Subcutaneous preadipocyte (primary cell): ENCODE data around the gene SPAG16. TPM values are rescaled to one million over a fixed set of nuclear protein-coding genes. Genes with fewer than 3 reads are reported as not detected.

Source experiments
- small RNA-seq: library from RNA; depleted of rRNA; stranded (forward); fragments of <200 nt; gene quantifications from one replicate; pipeline ENCODE3, GENCODE V24; 2012
- total RNA-seq: library from RNA; depleted of rRNA; stranded (reverse); fragments of >200 nt; gene quantifications from 2 replicates; pipeline ENCODE4 v1.2.3, GENCODE V29; 2012

The SPAG16 gene
- 18.2 and 23.5 TPM in 2 replicates for total RNA-seq

GRCh38 chr2:213284105-213285090 is at the start of gene SPAG16:
Gene SPAG16, plus strand, starts transcription at chr2:213284464.

GRCh38 chr2:214410918-214411554 is 1126.8 kb downstream of the SPAG16 start, which contains the start of gene VWC2L:
Gene VWC2L, plus strand, starts transcription at chr2:214411054. Its CDS starts 3,140 bp downstream, at chr2:214414194.

Small RNA genes within 50 kb of the gene (small RNA-seq; reads per million reads assigned to genes)
- gene MIR4438: not detected

Other genes starting within 250 kb of the SPAG16 start
- gene IKZF2, start 132.9 kb upstream of the SPAG16 start, total RNA-seq: 5.5 and 7.0 TPM in 2 replicates